ENCODE results near the gene U2AF1L4. TPM values are rescaled to one million over a fixed set of nuclear protein-coding genes. Genes with fewer than 3 reads are reported as not detected.

U2AF1L4 gene
- polyA plus RNA-seq, 10 donors = 10.4 to 15.6 (median 12.7) TPM

GRCh38 chr19:35713506-35713850, 31.7 kb downstream of the U2AF1L4 start:
- DNase-seq = no peak

DNA sequence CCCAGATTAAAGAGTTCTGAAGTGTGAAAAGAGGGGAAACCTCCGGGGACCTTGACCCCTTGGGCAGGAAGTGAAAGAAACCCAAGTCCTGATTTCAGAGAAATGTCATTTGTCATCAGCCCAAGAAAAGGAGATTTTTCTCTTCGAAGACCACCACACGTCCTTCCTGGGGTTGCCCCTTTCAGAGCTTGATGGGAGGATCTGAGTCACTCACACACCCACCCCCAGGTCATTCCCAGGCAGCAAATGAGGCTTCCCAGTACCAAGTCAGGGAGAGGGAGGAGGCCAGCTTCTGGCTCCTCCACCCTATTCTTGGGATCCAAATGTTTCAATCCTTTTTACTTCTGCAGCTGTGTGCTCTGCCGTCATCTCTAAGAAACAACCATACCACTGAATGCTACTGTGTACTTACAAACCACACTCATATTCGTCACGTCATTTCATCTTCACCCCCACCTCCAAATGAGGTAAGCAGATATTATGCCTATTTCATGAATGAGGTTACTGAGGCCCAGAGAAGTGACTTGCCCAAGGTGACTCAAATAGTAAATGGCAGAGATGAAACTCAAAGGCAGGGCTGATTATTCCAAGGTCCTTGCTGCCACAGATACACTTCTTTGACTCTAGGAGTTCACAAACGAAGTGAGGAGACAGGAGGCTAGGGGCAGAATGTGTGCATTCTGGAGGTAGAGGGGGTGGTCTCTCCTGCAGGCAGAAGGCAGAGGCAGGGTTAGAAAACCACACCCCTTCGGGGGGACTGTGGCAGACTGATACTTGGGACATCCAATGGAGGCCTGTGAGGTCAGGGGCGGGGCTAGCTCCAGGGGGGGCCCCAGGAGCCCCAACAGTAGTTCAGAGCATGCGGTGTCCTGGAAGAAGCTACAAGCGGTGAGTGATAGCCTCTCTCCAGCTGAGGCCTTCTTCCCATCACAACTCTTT, 32.4 kb downstream of the U2AF1L4 start:
- no peak for DNase-seq

GRCh38 chr19:35710784-35711723, 34.2 kb downstream of the U2AF1L4 start:
- DNase-seq = no peak

GRCh38 chr19:35708391-35708790, 36.8 kb downstream of the U2AF1L4 start:
- DNase-seq = no peak

- DNase-seq = peak in 2 of 3 donors; percentile 25 to 53
These were observed 41.0 kb downstream of the U2AF1L4 start, which contains the start of gene ZBTB32 for GRCh38 chr19:35704218-35704617. ZBTB32 (plus strand) TSS chr19:35704558; CDS start chr19:35714627, 10,069 bp downstream.

DNA sequence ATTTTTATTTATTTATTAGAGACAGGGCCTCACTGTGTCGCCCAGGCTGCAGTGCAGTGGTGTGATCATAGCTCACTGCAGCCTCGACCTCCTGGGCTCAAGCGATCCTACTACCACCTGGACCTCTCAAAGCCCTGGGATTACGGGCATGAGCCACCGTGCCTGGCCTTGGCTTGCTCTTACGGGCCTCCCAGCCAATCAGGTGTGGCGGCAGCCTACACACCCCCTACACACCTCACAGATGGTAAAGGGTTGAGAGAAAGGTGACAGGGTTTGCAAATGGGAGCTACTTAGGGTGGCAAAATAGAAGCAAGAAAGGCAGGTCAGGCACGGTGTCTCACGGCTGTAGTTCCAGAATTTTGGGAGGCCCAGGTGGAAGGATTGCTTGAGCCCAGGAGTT, 41.9 kb downstream of the U2AF1L4 start:
- DNase-seq = no peak

- peak; percentile 95 to 97 (median 96) for DNase-seq
These were observed 42.8 kb downstream of the U2AF1L4 start for GRCh38 chr19:35702223-35703012.

GRCh38 chr19:35696835-35697234, 48.4 kb downstream of the U2AF1L4 start:
- DNase-seq = no peak

- no peak for DNase-seq
These were observed 49.3 kb downstream of the U2AF1L4 start for GRCh38 chr19:35695895-35696422.

DNA sequence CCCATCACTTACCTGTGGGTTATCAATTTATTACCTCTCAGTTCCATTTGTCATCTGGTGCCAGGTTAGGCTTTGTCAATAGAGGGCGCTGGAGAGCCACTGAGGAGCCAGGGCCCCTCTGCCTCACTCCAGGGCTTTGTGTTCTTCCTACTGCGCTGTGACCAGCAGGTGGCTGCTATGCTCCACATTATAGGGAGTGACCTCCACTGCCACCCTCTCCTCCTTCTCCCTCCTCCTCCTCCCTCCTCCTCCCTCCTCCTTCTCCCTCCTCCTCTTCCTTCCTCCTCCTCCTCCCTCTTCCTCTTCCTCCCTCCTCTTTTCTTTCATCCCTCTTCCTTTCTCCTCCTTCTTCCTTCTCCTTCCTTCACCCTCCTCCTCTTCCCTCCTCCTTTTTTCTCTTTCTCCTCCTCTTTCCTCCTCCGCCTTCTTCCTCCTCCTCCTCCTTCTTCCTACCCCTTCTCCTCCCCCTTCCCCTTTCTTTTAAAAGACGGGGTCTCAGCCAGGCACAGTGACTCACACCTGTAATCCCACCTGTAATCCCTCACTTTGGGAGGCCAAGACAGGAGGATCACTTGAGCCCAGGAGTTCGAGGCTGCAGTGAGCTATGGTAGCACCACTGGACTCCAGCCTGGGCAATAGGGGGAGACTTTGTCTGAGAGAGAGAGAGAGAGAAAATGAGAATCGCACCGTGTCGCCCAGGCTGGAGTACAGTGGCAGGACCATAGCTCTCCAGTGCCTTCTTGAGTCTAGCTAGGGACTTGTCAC, 51.2 kb downstream of the U2AF1L4 start:
- DNase-seq = peak; percentile 77 to 88 (median 85)

- no peak for DNase-seq
These were observed 51.8 kb downstream of the U2AF1L4 start for GRCh38 chr19:35693422-35693821.

Other genes with a start within 250 kb of the U2AF1L4 start
- gene DMKN, start 231.8 kb downstream of the U2AF1L4 start, polyA plus RNA-seq (ENCODE audit: insufficient read length in 10 of 10) = 10 to 100 TPM in 2 of 10 donors, 1 to 10 TPM in 5, under 1 TPM in 3; 0.46 to 53.6 (median 1.5) TPM
- gene SBSN, start 217.1 kb downstream of the U2AF1L4 start, polyA plus RNA-seq (ENCODE audit: insufficient read length in 10 of 10) = 10 to 100 TPM in 1 of 10 donors, 1 to 10 TPM in 1, under 1 TPM in 2, not detected in 6; 0.15 to 19.3 (median 0.72) TPM
- gene GAPDHS, start 212.0 kb downstream of the U2AF1L4 start, polyA plus RNA-seq (ENCODE audit: insufficient read length in 10 of 10) = not detected
- gene TMEM147, start 199.8 kb downstream of the U2AF1L4 start, polyA plus RNA-seq (ENCODE audit: insufficient read length in 10 of 10) = 10 to 100 TPM; 40.3 to 49.6 (median 45.1) TPM
- gene ATP4A, start 181.8 kb downstream of the U2AF1L4 start, polyA plus RNA-seq (ENCODE audit: insufficient read length in 10 of 10) = under 1 TPM in 1 of 10 donors, not detected in 9; 0.04 TPM
- gene PMIS2, start 159.2 kb downstream of the U2AF1L4 start, polyA plus RNA-seq (ENCODE audit: insufficient read length in 10 of 10) = not detected
- gene HAUS5, start 132.7 kb downstream of the U2AF1L4 start, polyA plus RNA-seq (ENCODE audit: insufficient read length in 10 of 10) = 10 to 100 TPM in 9 of 10 donors, 1 to 10 TPM in 1; 10.0 to 14.5 (median 12.3) TPM
- 10 to 100 TPM; 30.4 to 55.8 (median 38.3) TPM for gene RBM42, start 116.4 kb downstream of the U2AF1L4 start, polyA plus RNA-seq (ENCODE audit: insufficient read length in 10 of 10)
- gene ETV2, start 103.7 kb downstream of the U2AF1L4 start, polyA plus RNA-seq (ENCODE audit: insufficient read length in 10 of 10) = 1 to 10 TPM; 1.6 to 4.1 (median 2.5) TPM
- 100 to 1,000 TPM; 243 to 330 (median 261) TPM for gene COX6B1, start 97.1 kb downstream of the U2AF1L4 start, polyA plus RNA-seq (ENCODE audit: insufficient read length in 10 of 10)
- 1 to 10 TPM in 2 of 10 donors, not detected in 8; 6.1 to 6.5 TPM for gene UPK1A, start 78.9 kb downstream of the U2AF1L4 start, polyA plus RNA-seq (ENCODE audit: insufficient read length in 10 of 10)
- under 1 TPM in 5 of 10 donors, not detected in 5; 0.08 to 0.59 (median 0.25) TPM for gene ZBTB32, start 40.9 kb downstream of the U2AF1L4 start, polyA plus RNA-seq (ENCODE audit: insufficient read length in 10 of 10)
- gene KMT2B, start 27.4 kb downstream of the U2AF1L4 start, polyA plus RNA-seq (ENCODE audit: insufficient read length in 10 of 10) = 10 to 100 TPM; 17.6 to 26.1 (median 23.0) TPM
- gene IGFLR1, start 3.0 kb downstream of the U2AF1L4 start, polyA plus RNA-seq (ENCODE audit: insufficient read length in 10 of 10) = 1 to 10 TPM; 2.2 to 4.1 (median 3.3) TPM
- gene PSENEN, start 233 bp upstream of the U2AF1L4 start, polyA plus RNA-seq (ENCODE audit: insufficient read length in 10 of 10) = 10 to 100 TPM; 32.5 to 41.0 (median 37.1) TPM
- 10 to 100 TPM in 4 of 10 donors, 1 to 10 TPM in 6; 7.9 to 13.1 (median 9.6) TPM for gene LIN37, start 3.2 kb upstream of the U2AF1L4 start, polyA plus RNA-seq (ENCODE audit: insufficient read length in 10 of 10)
- 100 to 1,000 TPM; 193 to 769 (median 611) TPM for gene HSPB6, start 11.6 kb upstream of the U2AF1L4 start, polyA plus RNA-seq (ENCODE audit: insufficient read length in 10 of 10)
- gene PROSER3, start 12.8 kb upstream of the U2AF1L4 start, polyA plus RNA-seq (ENCODE audit: insufficient read length in 10 of 10) = 10 to 100 TPM in 8 of 10 donors, 1 to 10 TPM in 2; 9.5 to 15.2 (median 11.6) TPM
- gene ARHGAP33, start 30.1 kb upstream of the U2AF1L4 start, polyA plus RNA-seq (ENCODE audit: insufficient read length in 10 of 10) = 10 to 100 TPM in 7 of 10 donors, 1 to 10 TPM in 3; 7.1 to 24.1 (median 14.5) TPM
- not detected for gene PRODH2, start 67.4 kb upstream of the U2AF1L4 start, polyA plus RNA-seq (ENCODE audit: insufficient read length in 10 of 10)
- gene NPHS1, start 107.1 kb upstream of the U2AF1L4 start, polyA plus RNA-seq (ENCODE audit: insufficient read length in 10 of 10) = under 1 TPM in 8 of 10 donors, not detected in 2; 0.09 to 0.52 (median 0.15) TPM
- gene KIRREL2, start 111.5 kb upstream of the U2AF1L4 start, polyA plus RNA-seq (ENCODE audit: insufficient read length in 10 of 10) = 1 to 10 TPM in 1 of 10 donors, under 1 TPM in 9; 0.18 to 1.1 (median 0.33) TPM
- gene APLP1, start 123.2 kb upstream of the U2AF1L4 start, polyA plus RNA-seq (ENCODE audit: insufficient read length in 10 of 10) = 10 to 100 TPM in 1 of 10 donors, 1 to 10 TPM in 9; 3.8 to 12.7 (median 5.9) TPM
- 1 to 10 TPM; 1.1 to 3.1 (median 1.7) TPM for gene NFKBID, start 155.1 kb upstream of the U2AF1L4 start, polyA plus RNA-seq (ENCODE audit: insufficient read length in 10 of 10)
- 10 to 100 TPM in 1 of 10 donors, 1 to 10 TPM in 9; 3.7 to 11.6 (median 5.3) TPM for gene HCST, start 157.1 kb upstream of the U2AF1L4 start, polyA plus RNA-seq (ENCODE audit: insufficient read length in 10 of 10)
- 10 to 100 TPM; 11.6 to 22.8 (median 16.9) TPM for gene TYROBP, start 162.9 kb upstream of the U2AF1L4 start, polyA plus RNA-seq (ENCODE audit: insufficient read length in 10 of 10)
- gene LRFN3, start 191.0 kb upstream of the U2AF1L4 start, polyA plus RNA-seq (ENCODE audit: insufficient read length in 10 of 10) = 10 to 100 TPM in 1 of 10 donors, 1 to 10 TPM in 9; 4.4 to 13.1 (median 7.6) TPM
- gene SDHAF1, start 249.8 kb upstream of the U2AF1L4 start, polyA plus RNA-seq (ENCODE audit: insufficient read length in 10 of 10) = 10 to 100 TPM in 9 of 10 donors, 1 to 10 TPM in 1; 9.4 to 13.8 (median 11.4) TPM